DMS114 treated with DMSO at 0.1 percent for 48 hours (cell line): ENCODE data around the gene GPR176.

ENCODE experiments used
- DNase-seq: peaks from one replicate; lab custom pipeline; 2025; ENCODE audit not compliant: unreplicated experiment; lab: John Stamatoyannopoulos, UW

The GPR176 gene, protein sequence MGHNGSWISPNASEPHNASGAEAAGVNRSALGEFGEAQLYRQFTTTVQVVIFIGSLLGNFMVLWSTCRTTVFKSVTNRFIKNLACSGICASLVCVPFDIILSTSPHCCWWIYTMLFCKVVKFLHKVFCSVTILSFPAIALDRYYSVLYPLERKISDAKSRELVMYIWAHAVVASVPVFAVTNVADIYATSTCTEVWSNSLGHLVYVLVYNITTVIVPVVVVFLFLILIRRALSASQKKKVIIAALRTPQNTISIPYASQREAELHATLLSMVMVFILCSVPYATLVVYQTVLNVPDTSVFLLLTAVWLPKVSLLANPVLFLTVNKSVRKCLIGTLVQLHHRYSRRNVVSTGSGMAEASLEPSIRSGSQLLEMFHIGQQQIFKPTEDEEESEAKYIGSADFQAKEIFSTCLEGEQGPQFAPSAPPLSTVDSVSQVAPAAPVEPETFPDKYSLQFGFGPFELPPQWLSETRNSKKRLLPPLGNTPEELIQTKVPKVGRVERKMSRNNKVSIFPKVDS

DNA sequence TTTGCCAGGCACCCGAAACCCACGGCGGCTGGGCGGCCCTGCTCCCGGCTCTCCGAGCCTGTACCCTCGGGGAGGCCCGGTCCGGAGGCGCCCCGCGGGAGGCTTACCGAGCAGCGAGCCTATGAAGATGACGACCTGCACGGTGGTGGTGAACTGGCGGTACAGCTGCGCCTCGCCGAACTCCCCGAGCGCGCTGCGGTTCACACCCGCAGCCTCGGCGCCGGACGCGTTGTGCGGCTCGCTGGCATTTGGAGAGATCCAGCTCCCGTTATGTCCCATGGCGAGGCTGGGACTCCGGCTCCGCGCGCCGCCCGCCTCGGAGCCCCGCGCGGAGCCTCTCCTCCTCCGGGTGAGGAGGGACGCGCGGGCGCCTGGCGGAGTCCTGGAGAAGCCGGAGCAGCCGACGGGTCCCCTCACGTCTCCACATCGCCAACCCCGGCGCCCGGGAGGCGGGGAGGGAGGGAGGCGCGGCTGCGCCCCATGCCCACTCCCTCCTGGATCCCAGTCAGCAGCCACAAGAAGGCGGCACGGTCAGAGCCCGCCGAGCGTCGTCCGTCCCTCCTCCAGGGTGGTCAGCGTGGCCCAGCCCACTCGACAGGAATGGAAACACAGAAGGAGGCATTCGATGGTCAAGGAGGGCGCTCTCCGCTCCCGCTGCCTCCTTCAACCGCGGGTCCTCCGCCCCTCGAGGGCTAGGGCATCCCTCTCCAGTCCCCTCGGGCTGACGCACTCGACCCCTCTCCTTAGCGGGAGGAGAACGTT is at the start of gene GPR176:
GPR176 (minus strand) TSS at position 519 of the 762 bp plus-strand sequence; CDS start at position 279, 240 bp downstream.
- peak; percentile 28 for DNase-seq

DNA sequence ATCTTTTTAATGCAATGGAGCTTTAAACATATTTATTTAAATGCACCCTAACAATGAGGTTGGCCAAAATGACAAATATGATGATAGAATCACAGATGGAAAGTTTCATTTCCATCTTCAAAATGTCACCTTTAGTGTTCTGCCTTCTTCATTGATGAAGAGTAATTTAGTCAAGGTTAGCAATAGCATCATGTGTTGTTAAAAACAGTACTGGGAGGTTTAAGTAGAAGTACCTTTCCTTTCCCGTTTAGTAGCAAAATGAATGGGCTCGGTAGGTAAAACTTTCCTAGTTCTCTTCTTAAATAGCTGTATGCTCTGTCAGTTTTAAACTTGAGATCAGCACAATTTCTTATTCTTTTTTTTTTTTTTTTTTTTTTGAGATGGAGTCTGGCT is 48.9 kb upstream of the GPR176 start:
- DNase-seq: no peak

DNA sequence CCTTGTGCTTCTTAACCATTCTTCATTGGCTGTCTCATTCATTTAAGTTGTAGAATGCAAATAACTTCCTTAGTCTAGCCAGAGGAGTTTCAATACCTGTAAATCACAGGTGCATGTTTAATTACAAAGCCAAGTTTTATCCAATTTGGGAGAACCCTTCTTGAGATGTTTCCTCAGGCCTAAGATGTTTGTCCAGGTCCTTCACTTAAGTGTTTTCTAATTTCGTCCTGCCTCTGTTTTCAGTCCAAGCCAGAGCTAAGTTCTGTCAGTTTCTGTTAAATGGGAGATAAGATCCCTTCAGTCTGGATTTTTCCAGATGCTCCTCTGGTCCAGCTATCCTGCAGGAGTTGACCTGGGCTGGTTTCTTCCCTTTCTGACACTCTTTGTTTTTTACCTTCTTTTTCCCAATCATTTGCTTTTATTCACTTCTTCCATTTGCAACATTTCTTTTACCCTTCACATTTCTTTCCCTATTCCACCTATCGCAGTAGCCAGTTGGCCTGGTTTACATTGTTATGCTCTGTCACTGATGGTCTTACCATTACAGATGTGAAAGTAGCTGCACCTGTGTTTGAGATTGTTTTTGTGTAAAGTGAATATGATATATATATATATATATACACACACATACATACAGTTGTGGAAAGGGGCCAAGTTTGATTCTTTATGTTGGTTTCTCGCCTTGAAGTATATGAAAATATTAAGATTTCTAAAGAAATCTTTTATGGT is 48.4 kb upstream of the GPR176 start:
- no peak for DNase-seq

DNA sequence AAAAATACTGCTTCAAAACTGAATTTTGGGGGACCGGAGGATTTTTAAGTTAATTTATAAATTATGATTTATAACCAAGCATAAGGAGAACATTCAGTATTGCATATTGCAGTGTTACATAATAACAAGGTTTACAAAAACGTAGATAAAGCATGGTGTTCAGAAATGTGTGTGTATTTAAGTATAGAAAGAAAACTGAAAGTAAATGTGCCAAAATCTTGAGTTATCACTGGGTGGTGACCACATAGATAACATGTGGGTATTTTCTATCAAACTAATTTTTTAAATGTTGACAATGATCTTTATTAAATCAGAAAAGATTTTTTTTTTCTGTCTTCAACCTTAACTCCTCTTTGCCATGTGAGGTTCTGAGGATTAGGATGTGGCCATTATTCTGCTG is 46.5 kb upstream of the GPR176 start:
- DNase-seq: no peak

DNA sequence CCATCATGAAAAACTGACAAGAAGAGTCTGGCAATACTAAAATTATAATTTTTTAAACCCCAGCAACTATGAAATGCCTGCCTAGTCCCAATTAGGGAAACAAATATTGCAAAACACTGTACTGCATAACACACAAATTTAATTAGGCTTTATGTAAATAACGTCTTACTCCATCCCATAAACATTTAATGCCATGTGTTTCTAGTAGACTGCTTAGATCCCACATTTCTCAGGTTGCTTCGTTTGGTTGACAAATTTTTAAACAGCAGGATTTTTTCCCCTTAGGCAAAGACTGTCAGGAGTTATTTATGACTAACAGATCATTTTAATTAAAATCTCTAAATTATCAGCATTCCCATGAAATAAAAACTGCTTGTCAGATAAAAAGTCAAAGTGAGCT is 43.7 kb upstream of the GPR176 start:
- DNase-seq: no peak

DNA sequence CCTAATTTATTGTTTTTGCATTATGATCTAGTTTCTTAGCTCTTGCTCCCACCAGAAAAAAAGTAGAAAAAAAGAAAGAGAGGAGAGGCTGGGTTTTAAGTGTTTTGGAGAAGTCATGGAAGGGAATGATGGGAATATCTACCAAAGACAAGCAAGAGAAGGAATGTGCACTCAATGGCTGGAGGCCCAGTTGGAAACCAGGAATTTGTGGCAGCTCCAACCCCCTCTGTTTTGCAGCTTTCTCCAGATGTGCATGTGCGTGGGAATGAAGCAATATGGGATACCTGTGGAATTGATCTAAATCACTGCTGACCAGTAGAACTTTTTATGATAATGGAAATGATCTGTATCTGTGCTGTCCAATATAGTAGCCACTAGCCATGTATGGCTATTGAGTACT is 41.0 kb upstream of the GPR176 start:
- DNase-seq: no peak

DNA sequence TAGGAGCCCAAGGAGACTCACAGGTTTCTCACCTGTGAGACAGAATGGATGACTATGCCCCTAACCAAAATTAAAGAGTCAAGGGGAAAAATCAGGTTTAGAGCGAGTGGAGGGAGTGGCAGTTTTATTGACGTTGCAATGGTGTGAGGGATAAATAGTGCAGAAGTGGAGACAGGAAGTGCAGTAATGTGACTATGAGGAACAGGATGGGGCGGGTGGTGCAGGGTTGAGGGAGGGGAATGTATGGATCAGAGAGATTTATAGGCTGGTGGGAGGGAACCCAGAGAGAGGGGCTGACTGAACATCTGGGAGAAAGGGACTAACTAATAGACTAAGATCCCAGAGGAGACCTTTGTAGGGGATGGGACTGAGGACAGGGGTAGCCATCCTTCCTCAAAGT is 40.3 kb upstream of the GPR176 start:
- no peak for DNase-seq

DNA sequence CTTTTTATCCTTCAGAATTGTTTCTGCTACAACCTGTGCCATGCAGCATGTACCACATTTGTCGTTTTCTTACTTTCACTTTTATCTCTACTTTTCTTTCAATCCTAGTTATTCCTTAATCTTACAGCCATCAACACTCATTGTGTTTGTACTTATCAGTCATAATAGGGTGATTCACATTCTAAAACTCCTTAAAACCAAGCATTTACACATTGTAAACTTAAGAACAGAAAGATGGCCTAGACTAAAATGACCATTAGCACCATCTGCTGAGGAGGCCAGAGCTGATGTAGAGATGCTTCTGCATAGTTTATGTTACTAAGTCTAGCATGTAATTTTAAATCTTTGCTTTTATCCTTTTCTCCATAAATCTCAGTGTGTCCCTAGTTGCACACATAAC is 39.3 kb upstream of the GPR176 start:
- no peak for DNase-seq

DNA sequence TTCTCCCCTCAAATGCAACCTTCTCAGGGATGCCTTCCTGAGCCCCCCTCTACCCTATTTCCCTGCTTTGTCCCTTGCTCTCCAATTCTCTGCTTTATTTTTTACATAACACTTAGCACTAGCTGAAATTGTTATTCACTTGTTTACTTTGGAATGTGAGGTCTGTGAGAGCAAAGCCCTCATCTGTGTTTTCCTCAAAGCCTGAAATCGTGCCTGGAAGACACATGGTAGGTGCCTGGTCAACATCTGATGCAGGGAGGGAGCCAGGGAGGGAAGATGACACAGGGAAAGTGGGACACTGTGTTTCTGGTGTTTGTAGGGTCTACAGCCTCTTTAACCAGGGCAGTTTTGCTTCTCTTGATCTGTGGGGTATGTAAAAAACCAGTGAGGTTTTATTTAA is 37.4 kb upstream of the GPR176 start:
- no peak for DNase-seq

DNA sequence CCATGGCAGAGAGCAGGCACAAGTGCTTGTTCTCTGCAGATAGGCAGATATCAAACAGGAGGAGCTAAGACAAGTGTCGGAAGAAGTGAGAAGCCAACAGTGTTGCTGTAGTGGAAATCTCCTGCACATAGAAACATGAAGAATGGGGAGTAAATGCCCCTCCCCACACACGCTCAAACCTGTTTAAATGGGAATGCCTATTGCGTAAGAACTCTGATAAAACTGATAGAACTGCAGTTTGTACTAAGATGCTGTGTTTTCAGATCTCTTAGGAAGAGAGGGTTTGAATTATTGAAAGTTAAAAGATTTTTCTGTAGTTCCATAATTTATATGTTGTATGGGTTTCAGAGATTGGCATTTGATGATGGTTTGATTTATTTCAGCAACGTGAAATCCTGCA is 33.5 kb upstream of the GPR176 start:
- DNase-seq: no peak

DNA sequence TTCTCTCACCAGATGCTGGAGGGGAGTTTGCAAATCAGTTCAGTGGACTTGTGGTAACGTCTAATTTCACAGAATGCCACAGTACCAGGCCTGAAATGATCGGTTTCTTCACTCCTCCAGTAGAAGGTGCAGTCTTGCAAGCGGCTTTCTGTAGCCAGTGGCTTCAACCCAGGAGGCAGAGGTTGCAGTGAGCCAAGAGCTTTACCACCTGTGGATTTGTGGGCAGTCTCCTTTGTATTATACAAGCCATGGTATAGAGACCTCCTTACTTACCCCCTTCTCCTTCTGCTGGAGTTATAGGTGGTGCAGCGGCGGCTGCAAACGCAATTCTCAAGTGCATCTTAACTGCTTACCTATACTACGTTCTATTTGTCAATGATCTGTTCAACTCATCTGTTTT is 31.5 kb upstream of the GPR176 start:
- DNase-seq: no peak

DNA sequence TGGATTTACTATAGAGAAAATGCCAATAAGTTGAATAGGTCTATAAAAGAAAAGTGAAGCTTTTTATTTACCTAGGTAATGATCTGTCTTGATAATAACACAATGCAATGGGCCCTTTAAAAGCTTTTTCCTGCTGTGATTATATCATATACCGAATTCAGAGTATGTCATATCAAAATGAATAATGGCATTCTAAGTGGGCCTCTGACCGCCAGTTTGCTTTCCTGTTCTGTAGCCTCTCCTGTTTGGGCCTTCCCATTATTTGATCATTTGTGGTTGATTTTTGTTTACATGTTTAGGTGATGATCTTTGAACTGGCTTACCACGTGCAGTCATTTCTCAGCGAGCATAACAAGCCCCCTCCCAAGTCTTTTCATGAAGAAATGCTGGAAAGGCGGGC is 28.8 kb upstream of the GPR176 start:
- no peak for DNase-seq

DNA sequence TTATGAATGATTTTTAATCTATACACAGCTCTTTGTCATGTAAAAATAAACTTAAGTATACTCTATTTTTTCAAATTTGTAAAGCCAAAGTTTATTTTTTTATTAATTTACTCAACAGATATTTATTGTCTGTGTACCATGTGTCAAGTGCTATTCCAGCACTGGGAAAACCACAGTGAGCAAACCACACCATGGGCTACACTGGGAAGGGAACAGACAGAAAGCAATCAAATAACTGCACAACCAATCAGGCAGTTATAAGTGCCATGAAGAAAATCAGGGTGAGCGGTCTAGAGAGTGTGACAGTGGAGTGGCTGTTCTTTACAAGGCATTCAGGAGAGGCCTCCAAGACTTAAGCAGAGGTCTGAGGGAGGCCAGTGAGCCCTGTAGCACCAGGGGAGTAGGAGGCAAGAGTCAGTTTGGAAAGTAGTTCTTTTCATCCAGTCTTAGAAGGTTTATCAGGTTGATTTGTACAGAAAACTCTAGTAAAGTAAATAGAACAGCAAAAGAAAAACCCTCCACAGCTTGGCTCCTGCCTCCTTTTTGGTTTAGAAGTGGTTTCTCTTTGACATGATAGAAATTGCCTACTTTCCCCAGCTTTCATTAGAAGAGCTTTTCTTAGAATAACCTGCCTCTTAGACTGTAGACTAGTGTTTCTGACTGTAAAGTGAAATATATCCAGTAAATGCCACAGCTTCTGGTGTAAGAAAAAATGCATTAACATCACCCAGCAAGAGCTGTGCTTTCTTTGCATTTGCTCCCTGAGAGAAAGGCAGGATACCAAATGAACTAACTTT is 27.5 kb upstream of the GPR176 start:
- DNase-seq: no peak

DNA sequence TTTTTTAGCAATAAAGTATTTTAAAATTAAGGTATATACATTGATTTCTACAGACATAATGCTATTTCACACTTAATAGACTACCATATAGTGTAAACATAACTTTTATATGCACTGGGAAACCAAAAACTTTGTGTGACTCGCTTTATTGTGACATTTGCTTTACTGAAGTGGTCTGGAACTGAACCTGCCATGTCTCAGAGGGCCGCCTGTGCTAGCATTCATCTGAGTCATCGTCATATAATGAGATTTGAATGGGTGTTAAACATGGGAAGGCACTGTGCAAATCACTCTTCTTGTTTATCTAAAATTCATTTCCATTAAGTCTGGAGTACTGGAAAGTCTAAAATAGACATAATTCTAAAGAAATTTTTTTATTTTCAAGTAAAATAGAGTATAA is 26.8 kb upstream of the GPR176 start:
- DNase-seq: no peak

DNA sequence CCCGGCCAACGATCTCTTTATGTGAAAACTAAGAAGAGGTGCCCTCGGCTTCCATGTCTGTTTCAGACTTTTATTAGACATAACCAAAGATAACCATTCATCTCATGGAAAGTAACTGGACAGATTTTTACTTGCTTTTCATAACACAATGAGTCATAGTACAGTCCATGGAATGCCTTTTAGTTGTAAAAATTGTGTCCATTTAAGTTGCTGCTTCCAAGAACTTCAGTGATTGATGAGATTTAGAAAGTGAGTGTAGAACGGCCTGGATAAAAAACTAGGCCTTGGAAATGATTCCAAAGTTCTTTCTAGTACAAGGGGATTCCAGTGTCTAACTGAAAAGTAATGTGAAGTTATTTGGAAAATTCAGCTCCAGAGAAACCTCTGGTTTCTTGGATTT is 24.7 kb upstream of the GPR176 start:
- DNase-seq: no peak

DNA sequence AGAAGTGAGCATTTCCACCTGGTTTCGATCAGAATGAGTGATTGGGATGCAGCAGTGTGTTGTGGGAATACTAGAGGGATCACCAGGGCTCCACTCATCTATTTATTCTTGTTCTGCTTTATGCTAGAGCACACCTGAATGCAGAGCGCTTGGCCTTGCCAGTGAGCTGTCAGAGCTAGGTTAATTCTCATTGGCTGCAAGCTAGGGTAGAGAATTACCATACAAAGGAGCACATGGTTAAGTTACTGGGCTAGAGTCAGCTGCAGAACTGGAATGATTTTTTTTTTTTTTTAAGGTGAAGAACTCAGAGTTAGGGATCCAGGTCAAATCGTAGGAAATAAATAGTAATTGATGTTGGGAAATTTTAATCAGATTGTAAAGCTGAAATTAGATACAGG is 22.7 kb upstream of the GPR176 start:
- DNase-seq: no peak

DNA sequence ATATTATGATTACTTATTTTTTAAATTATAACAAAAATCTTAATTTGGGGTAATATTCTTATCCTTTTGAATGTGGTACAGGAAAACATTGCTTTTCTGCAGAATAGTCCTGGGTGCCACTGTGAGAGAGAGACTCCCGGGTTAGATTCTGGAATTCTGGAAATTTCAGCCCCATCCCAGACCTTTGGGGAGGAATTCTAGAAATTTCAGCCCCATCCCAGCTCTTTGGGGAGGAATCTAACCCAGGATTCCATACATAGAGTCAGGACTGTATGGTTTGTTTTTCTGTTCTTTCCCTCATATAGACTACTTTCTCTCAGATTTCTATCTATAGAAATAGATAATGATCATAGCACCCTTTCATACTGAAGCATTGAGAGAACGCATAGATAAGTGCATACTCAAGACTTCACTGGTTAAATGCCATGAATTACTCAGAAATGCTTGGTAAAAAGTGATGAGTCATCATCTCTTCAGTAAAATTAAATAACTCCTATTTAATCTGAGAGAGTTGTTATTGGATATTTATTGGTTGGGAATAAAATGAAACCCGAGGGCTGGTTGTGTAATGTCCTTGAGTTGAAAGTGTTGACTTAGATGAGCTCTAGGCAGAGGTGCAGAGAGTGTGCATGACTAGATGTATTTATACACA is 22.2 kb upstream of the GPR176 start:
- no peak for DNase-seq

DNA sequence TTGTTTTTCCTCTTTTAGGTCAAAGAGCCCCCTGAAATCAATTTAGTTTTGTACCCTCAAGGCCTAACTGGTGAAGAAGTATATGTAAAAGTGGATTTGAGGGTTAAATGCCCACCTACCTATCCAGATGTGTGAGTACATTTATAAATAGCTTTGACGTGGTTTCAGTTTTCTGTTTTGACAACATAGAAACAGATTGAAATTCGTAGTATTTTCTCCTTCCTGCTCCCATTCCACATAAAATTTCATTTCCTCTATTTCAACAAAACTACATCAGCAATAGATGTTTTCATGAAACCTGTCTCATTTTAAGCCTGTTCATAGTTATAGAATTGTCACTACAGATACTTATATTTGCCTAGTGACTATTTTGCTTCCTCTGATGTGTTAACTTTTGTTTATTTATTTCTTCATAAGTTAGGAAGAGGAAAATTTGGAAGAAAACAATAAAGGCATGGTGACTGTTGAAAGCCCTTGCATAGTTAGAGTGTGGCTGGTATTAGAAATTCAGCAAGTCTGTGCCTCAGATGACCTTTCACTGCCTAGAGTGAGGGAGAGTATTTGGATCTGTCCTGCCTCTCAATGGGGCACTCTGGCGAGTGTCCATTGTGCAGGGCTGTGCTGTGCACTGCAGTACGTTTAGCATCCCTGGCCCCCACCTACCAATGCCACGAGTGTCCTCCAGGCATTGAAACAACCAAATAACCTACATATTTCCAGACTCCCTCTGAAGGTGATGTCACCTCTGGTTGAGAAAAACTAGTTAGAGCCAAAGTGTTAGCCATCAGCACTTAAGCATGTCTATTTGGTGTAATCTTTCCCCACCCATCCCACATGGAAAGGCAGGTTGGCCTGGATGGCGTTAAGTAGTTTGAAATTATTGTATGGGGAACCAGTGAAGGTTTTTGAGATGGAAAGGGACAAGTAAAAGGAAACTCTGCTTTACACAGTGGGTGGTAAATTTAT is 19.7 kb upstream of the GPR176 start:
- no peak for DNase-seq

DNA sequence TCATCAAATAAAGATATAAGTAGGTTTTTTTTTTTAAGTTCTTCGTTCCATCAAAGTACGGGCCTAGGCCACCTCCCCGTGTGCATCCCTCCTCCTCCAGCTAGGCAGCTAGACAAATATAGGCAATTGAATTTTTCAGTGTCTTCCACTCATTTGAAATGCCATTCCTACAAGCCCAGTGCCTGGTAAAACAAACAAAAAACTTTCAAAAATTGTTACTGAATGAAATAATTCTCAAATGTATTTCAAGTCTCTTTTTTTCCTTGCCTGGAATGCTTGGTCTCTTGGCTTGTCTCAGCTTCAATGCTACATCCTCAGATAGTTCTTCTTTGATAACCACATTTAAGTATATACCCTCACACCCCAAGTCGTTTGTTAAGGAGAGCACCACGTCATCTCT is 17.6 kb upstream of the GPR176 start:
- no peak for DNase-seq
